Prostate gland (tissue), 2 donors: ENCODE results near the gene RNF175.

Source experiments
- POLR2A ChIP-seq: fragments of 450-650 bp; IDR thresholded peaks from one replicate; pipeline ENCODE4 v1.6.1; 2016; ENCODE audit warnings: antibody characterized with exemption, mild to moderate bottlenecking
- POLR2AphosphoS5 ChIP-seq: sonication (generic); formaldehyde crosslinking; IDR thresholded peaks from one replicate; pipeline ENCODE4 v1.6.1; 2017; ENCODE audit warnings: antibody characterized with exemption
- TF ChIP-seq, protein P1 (sequence below), 4 experiments: fragments of 200-600 bp in 2 of 4; fragments of 450-650 bp in 2 of 4; sonication (generic) in 2 of 4; IDR thresholded peaks; 1 replicate in 3 of 4; 2 replicates in 1 of 4; pipeline ENCODE4 v1.5.1; 2016 to 2019; ENCODE audit warnings: antibody characterized with exemption in 4 of 4, mild to moderate bottlenecking in 2 of 4, moderate library complexity in 2 of 4

DNA sequence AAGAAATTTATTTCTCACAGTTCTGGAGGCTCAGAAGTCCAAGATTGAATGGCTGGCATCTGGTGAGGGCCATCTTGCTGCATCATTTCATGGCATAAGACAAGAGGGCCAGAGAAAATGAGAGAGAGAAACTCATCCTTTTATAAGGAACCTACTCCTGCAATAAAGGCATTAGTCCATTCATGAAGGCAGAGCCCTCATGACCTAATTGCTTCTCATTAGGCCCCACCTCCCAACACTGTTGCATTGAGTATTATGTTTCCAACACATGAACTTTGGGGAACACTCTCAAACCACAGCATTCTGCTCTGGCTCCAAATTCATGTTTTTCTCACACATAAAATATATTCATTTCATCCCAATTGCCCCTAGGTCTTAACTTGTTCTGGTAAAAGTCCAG lies 14.2 kb downstream of the RNF175 start:
- TF ChIP-seq, protein P1, sequence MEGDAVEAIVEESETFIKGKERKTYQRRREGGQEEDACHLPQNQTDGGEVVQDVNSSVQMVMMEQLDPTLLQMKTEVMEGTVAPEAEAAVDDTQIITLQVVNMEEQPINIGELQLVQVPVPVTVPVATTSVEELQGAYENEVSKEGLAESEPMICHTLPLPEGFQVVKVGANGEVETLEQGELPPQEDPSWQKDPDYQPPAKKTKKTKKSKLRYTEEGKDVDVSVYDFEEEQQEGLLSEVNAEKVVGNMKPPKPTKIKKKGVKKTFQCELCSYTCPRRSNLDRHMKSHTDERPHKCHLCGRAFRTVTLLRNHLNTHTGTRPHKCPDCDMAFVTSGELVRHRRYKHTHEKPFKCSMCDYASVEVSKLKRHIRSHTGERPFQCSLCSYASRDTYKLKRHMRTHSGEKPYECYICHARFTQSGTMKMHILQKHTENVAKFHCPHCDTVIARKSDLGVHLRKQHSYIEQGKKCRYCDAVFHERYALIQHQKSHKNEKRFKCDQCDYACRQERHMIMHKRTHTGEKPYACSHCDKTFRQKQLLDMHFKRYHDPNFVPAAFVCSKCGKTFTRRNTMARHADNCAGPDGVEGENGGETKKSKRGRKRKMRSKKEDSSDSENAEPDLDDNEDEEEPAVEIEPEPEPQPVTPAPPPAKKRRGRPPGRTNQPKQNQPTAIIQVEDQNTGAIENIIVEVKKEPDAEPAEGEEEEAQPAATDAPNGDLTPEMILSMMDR (IDR thresholded peaks at IDR 0.05): no peak
- TF ChIP-seq POLR2AphosphoS5 (no peak), POLR2A (no peak)
